ENCODE results near the gene TMEM86B.

Gene TMEM86B

GRCh38 chr19:55241143-55241934, 12.8 kb upstream of the TMEM86B start:
- TF ChIP-seq CTCF (IDR thresholded peaks at IDR 0.05; ENCODE audit: insufficient read depth, low read depth, low read length, missing control alignments), result no peak
- no peak for DNase-seq (ENCODE audit: low read depth)
- no peak overlapping the region for H3K4me3 ChIP-seq (ENCODE audit: low read depth, low read length)

- DNase-seq (ENCODE audit: low read depth), result no peak
- TF ChIP-seq CTCF (IDR thresholded peaks at IDR 0.05; ENCODE audit: insufficient read depth, low read depth, low read length, missing control alignments), result no peak
- no peak overlapping the region for H3K4me3 ChIP-seq (ENCODE audit: low read depth, low read length)
Measured at GRCh38 chr19:55240713-55241020, 12.1 kb upstream of the TMEM86B start.

GRCh38 chr19:55239004-55239403, 10.4 kb upstream of the TMEM86B start:
- TF ChIP-seq CTCF (IDR thresholded peaks at IDR 0.05; ENCODE audit: insufficient read depth, low read depth, low read length, missing control alignments), result no peak
- no peak overlapping the region for H3K4me3 ChIP-seq (ENCODE audit: low read depth, low read length)
- no peak for DNase-seq (ENCODE audit: low read depth)

GRCh38 chr19:55238030-55238429, 9.5 kb upstream of the TMEM86B start:
- no peak for TF ChIP-seq CTCF (IDR thresholded peaks at IDR 0.05; ENCODE audit: insufficient read depth, low read depth, low read length, missing control alignments)
- H3K4me3 ChIP-seq (ENCODE audit: low read depth, low read length), result no peak overlapping the region
- no peak for DNase-seq (ENCODE audit: low read depth)

- no peak for DNase-seq (ENCODE audit: low read depth)
- no peak for TF ChIP-seq CTCF (IDR thresholded peaks at IDR 0.05; ENCODE audit: insufficient read depth, low read depth, low read length, missing control alignments)
- no peak overlapping the region for H3K4me3 ChIP-seq (ENCODE audit: low read depth, low read length)
Measured at GRCh38 chr19:55232986-55233385, 4.4 kb upstream of the TMEM86B start.

GRCh38 chr19:55232286-55232602, 3.7 kb upstream of the TMEM86B start:
- no peak for DNase-seq (ENCODE audit: low read depth)
- no peak overlapping the region for H3K4me3 ChIP-seq (ENCODE audit: low read depth, low read length)
- no peak for TF ChIP-seq CTCF (IDR thresholded peaks at IDR 0.05; ENCODE audit: insufficient read depth, low read depth, low read length, missing control alignments)

Measured in GM12865 (cell line).